Measurements from ENCODE around the gene MED16.

DNA sequence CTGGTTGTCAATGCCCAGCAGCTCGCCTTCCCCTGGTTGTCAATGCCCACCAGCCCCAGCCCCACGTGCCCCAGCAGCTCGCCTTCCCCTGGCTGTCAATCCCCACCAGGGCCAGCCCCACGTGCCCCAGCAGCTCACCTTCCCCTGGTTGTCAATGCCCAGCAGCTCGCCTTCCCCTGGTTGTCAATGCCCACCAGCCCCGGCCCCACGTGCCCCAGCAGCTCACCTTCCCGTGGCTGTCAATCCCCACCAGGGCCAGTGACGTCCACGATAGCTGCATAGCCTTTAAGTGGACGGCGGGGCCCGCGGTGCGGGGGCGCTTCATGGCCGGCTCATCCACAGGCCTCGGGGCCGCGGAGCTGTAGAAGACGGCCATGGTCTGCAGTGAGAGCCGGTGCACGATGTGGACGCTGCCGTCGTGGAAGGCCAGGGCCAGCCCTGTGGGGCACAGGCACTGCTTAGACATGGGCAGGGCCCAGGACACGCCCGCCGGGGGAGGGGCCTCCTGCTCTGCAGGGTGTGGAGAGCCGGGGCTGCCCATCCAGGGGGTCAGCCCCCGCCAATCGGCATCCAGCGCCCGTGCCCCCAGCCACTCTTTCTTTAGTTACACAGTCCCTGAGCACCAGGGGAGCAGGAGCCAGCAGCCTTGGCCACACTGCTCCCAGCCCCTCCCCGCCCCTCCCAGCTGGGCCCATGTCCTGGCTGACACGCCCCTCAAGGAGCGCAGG, 13.1 kb downstream of the MED16 start:
- TF ChIP-seq CTCF (IDR thresholded peaks at IDR 0.05; ENCODE audit: insufficient read depth, low read length, poor library complexity, severe bottlenecking) = no peak
- TF ChIP-seq EZH2phosphoT487 (conservative IDR thresholded peaks at IDR 0.05; ENCODE audit: low read length) = no peak
